Cardiac muscle cell (in vitro differentiated cells and primary cell): Measurements from ENCODE around the gene PHRF1. TPM values are rescaled to one million over a fixed set of nuclear protein-coding genes. Genes with fewer than 3 reads are reported as not detected.

ENCODE experiments used
- DNase-seq, 2 donors: peaks; one replicate each; pipeline versions ENCODE4 v3.0.0 to v3.0.0-alpha.2; 2010 to 2017; ENCODE audit warnings: low read depth in 1 of 2, low spot score in 1 of 2
- H3K27ac ChIP-seq: fragments of 200-600 bp; sonication (generic); 2 replicates; pipeline ENCODE4 v1.5.1; 2016
- H3K27me3 ChIP-seq: fragments of 200-600 bp; sonication (generic); 2 replicates; pipeline ENCODE4 v1.6.0; 2016; ENCODE audit warnings: control low read depth
- H3K36me3 ChIP-seq: fragments of 200-600 bp; sonication (generic); 2 replicates; pipeline ENCODE4 v1.5.1; 2016; ENCODE audit warnings: control low read depth
- H3K4me1 ChIP-seq: fragments of 200-600 bp; sonication (generic); 2 replicates; pipeline ENCODE4 v1.8.1; 2017; ENCODE audit warnings: low read depth, mild to moderate bottlenecking, mixed run types
- H3K4me3 ChIP-seq: fragments of 200-600 bp; sonication (generic); 2 replicates; pipeline ENCODE4 v1.5.1; 2016; ENCODE audit warnings: mild to moderate bottlenecking
- H3K9me3 ChIP-seq: fragments of 200-600 bp; sonication (generic); 2 replicates; pipeline ENCODE4 v1.5.1; 2017; ENCODE audit warnings: low read depth, mild to moderate bottlenecking, control low read depth
- CTCF ChIP-seq: IDR thresholded peaks from 2 replicates; pipeline ENCODE4 v1.5.1; 2012; ENCODE audit warnings: low read depth, mild to moderate bottlenecking, low read length
- polyA plus RNA-seq: library from polyadenylated mRNA; unstranded; fragments of >200 nt; fragmentation: Nextera tagmentation; extraction: Ambion mirVana; gene quantifications from 2 replicates; pipeline ENCODE4 v1.2.1, GENCODE V29; 2016
- total RNA-seq: library from RNA; depleted of rRNA; stranded (reverse); fragments of >200 nt; gene quantifications from 2 replicates; pipeline ENCODE4 v1.2.3, GENCODE V29; 2016

PHRF1 gene
- total and polyA plus RNA-seq, 2 experiments from 2014 or later, result 17.8 to 48.0 TPM

GRCh38 chr11:530960-531831 lies 45.1 kb upstream of the PHRF1 start:
- Histone ChIP-seq H3K9me3 (no peaks in the 10 kb centered on the region), H3K27me3 (no peaks in the 10 kb centered on the region), H3K36me3 (peaks cover 7% of the 10 kb centered on the region), H3K27ac (no peak overlapping the region), H3K4me1 (peaks cover 6% of the 10 kb centered on the region), H3K4me3 (no peak overlapping the region)
- TF ChIP-seq CTCF, result no peak
- no peak for DNase-seq

- Histone ChIP-seq H3K27ac (no peak overlapping the region), H3K4me3 (no peak overlapping the region), H3K9me3 (no peaks in the 10 kb centered on the region), H3K4me1 (peaks cover 6% of the 10 kb centered on the region), H3K36me3 (peaks cover 7% of the 10 kb centered on the region), H3K27me3 (no peaks in the 10 kb centered on the region)
- no peak for TF ChIP-seq CTCF
- DNase-seq, result no peak
Measured at GRCh38 chr11:531919-532526, 44.2 kb upstream of the PHRF1 start.

- H3K4me1 ChIP-seq, result peaks cover 8% of the 10 kb centered on the region
- H3K27ac ChIP-seq, result no peak overlapping the region
- no peak overlapping the region for H3K4me3 ChIP-seq
- no peak for TF ChIP-seq CTCF
- peaks cover 7% of the 10 kb centered on the region for H3K36me3 ChIP-seq
- H3K9me3 ChIP-seq, result no peaks in the 10 kb centered on the region
- H3K27me3 ChIP-seq, result no peaks in the 10 kb centered on the region
- DNase-seq, result no peak
Measured at GRCh38 chr11:532527-532985, 43.7 kb upstream of the PHRF1 start.

GRCh38 chr11:532986-533585 lies 43.2 kb upstream of the PHRF1 start:
- H3K4me3 ChIP-seq, result no peak overlapping the region
- H3K27ac ChIP-seq, result no peak overlapping the region
- peaks cover 7% of the 10 kb centered on the region for H3K36me3 ChIP-seq
- DNase-seq, result no peak
- no peak for TF ChIP-seq CTCF
- peaks cover 12% of the 10 kb centered on the region for H3K4me1 ChIP-seq
- no peaks in the 10 kb centered on the region for H3K9me3 ChIP-seq
- no peaks in the 10 kb centered on the region for H3K27me3 ChIP-seq

GRCh38 chr11:533586-534395 lies 42.5 kb upstream of the PHRF1 start:
- no peak overlapping the region for H3K27ac ChIP-seq
- peaks cover 7% of the 10 kb centered on the region for H3K36me3 ChIP-seq
- no peak for DNase-seq
- H3K9me3 ChIP-seq, result no peaks in the 10 kb centered on the region
- TF ChIP-seq CTCF, result no peak
- peak overlapping the region; percentile 98 for H3K4me3 ChIP-seq
- H3K27me3 ChIP-seq, result no peaks in the 10 kb centered on the region
- H3K4me1 ChIP-seq, result peaks cover 12% of the 10 kb centered on the region
